ENCODE results near the gene NADK. TPM values are rescaled to one million over a fixed set of nuclear protein-coding genes. Genes with fewer than 3 reads are reported as not detected.

Gene NADK
- total RNA-seq, 1 experiment from 2014 or later, result 86.2 TPM

DNA sequence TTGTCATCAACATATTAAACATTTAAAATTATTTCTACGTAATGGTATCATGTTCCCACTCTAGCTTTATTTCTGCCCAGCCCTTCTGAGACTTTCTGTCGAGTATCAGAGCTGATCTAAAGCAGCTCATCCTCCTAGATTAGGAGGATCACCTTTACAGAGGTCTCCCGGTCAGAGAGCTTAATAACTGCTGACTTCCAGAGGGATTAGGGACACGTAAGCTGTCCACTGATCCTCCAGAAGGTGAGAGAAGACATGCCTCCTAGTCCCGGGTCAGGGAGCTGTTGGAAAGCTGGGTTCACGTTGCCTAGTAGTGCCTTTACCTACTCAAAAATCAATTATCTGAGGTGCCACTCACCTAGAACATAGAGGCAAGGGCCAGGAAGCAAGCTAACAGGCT, 31.2 kb upstream of the NADK start:
- no peaks in the 10 kb centered on the region for H3K27me3 ChIP-seq (replicated peaks; ENCODE audit: insufficient read depth, low read depth, low read length, poor library complexity)
- BruUV-seq (replicated peaks), result no TSS peak
- intact Hi-C loops (cut with micrococcal nuclease; ENCODE audit: unreplicated experiment), result no loop called here
- ChIA-PET POLR2A (ENCODE audit: low non-redundant PET) (interaction anchor here (0.6 kb wide), 1 partner anchor 394 kb away, joined by 4 read pairs; no protein-coding TSS in a partner anchor), CTCF (no interaction called here)
- H3K27ac ChIP-seq (ENCODE audit: low read depth, low read length, poor library complexity, severe bottlenecking), result no peak overlapping the region
- no peak for DNase-seq (ENCODE audit: low spot score)
- no peaks in the 10 kb centered on the region for H3K9me3 ChIP-seq (ENCODE audit: low read depth, low read length, poor library complexity, severe bottlenecking)
- H3K4me1 ChIP-seq (ENCODE audit: insufficient read depth, low read length, poor library complexity, severe bottlenecking), result no peaks in the 10 kb centered on the region
- TF ChIP-seq CTCF (conservative IDR thresholded peaks at IDR 0.05; ENCODE audit: low read depth, low read length) (no peak), EZH2 (IDR thresholded peaks at IDR 0.05; ENCODE audit: borderline replicate concordance, low read depth, low read length, poor library complexity, severe bottlenecking) (no peak)
- peaks cover 54% of the 10 kb centered on the region for H3K36me3 ChIP-seq (ENCODE audit: insufficient read depth, low read length, poor library complexity, severe bottlenecking)
- H3K4me3 ChIP-seq (ENCODE audit: low read depth, low read length, poor library complexity, severe bottlenecking), result no peak overlapping the region

DNA sequence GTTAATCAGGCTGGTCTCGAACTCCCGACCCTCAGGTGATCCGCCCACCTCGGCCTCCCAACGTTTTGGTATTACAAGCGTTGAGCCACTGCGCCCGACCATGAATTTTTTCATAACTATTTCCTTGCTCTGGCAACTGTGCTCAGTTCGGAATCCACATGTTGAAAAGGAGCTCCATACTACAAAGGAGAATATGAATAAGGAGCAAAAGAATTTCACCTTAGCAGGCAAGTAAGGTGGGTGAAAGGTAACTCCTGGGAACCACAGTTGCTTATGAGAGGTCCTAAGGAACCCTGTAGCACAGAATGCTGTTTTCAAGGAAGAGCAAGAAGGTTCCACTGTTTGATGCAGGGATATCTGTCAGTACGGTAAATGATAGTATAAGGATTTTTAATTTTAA, 29.9 kb upstream of the NADK start:
- Histone ChIP-seq H3K4me1 (ENCODE audit: insufficient read depth, low read length, poor library complexity, severe bottlenecking) (no peaks in the 10 kb centered on the region), H3K36me3 (ENCODE audit: insufficient read depth, low read length, poor library complexity, severe bottlenecking) (peaks cover 54% of the 10 kb centered on the region), H3K27ac (ENCODE audit: low read depth, low read length, poor library complexity, severe bottlenecking) (no peak overlapping the region), H3K4me3 (ENCODE audit: low read depth, low read length, poor library complexity, severe bottlenecking) (no peak overlapping the region), H3K27me3 (replicated peaks; ENCODE audit: insufficient read depth, low read depth, low read length, poor library complexity) (no peaks in the 10 kb centered on the region), H3K9me3 (ENCODE audit: low read depth, low read length, poor library complexity, severe bottlenecking) (no peaks in the 10 kb centered on the region)
- intact Hi-C loops (cut with micrococcal nuclease; ENCODE audit: unreplicated experiment), result no loop called here
- CTCF ChIA-PET, result no interaction called here
- DNase-seq (ENCODE audit: low spot score), result no peak
- no TSS peak for BruUV-seq (replicated peaks)
- POLR2A ChIA-PET (ENCODE audit: low non-redundant PET), result no interaction called here
- TF ChIP-seq EZH2 (IDR thresholded peaks at IDR 0.05; ENCODE audit: borderline replicate concordance, low read depth, low read length, poor library complexity, severe bottlenecking) (no peak), CTCF (conservative IDR thresholded peaks at IDR 0.05; ENCODE audit: low read depth, low read length) (no peak)

DNA sequence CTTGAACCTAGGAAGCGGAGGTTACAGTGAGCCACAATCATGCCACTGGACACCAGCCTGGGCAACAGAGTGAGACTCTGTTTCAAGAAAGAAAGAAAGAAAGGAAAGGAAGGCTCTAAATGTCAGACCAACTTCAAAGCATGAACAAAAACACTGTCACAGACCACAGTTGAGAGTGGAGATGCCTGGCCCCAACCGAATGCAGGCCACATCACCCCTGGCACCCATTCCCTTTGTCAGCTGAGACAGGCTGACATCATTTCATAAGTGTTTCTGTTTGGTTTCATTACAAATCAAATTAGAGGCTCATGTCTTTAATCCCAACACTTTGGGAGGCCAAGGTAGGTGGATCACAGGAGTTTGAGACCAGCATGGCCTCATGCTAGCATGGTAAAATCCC, 28.6 kb upstream of the NADK start:
- peaks cover 56% of the 10 kb centered on the region for H3K36me3 ChIP-seq (ENCODE audit: insufficient read depth, low read length, poor library complexity, severe bottlenecking)
- DNase-seq (ENCODE audit: low spot score), result no peak
- H3K27ac ChIP-seq (ENCODE audit: low read depth, low read length, poor library complexity, severe bottlenecking), result no peak overlapping the region
- TF ChIP-seq EZH2 (IDR thresholded peaks at IDR 0.05; ENCODE audit: borderline replicate concordance, low read depth, low read length, poor library complexity, severe bottlenecking), result no peak
- TF ChIP-seq CTCF (conservative IDR thresholded peaks at IDR 0.05; ENCODE audit: low read depth, low read length), result no peak
- CTCF ChIA-PET, result no interaction called here
- H3K27me3 ChIP-seq (replicated peaks; ENCODE audit: insufficient read depth, low read depth, low read length, poor library complexity), result no peaks in the 10 kb centered on the region
- intact Hi-C loops (cut with micrococcal nuclease; ENCODE audit: unreplicated experiment), result no loop called here
- no peaks in the 10 kb centered on the region for H3K4me1 ChIP-seq (ENCODE audit: insufficient read depth, low read length, poor library complexity, severe bottlenecking)
- POLR2A ChIA-PET (ENCODE audit: low non-redundant PET), result no interaction called here
- no peaks in the 10 kb centered on the region for H3K9me3 ChIP-seq (ENCODE audit: low read depth, low read length, poor library complexity, severe bottlenecking)
- no peak overlapping the region for H3K4me3 ChIP-seq (ENCODE audit: low read depth, low read length, poor library complexity, severe bottlenecking)
- no TSS peak for BruUV-seq (replicated peaks)

Data from A673 (cell line).